ENCODE measurements around the gene UNC5B.

Gene UNC5B

GRCh38 chr10:71325267-71325666 lies 112.9 kb downstream of the UNC5B start:
- no peak for DNase-seq

GRCh38 chr10:71326464-71326881 lies 114.1 kb downstream of the UNC5B start:
- peak; percentile 88 for DNase-seq

GRCh38 chr10:71330789-71331404 lies 118.5 kb downstream of the UNC5B start:
- no peak for DNase-seq

- DNase-seq: no peak
These were observed 119.4 kb downstream of the UNC5B start for GRCh38 chr10:71331736-71332135.

GRCh38 chr10:71332466-71332865 lies 120.1 kb downstream of the UNC5B start:
- no peak for DNase-seq

GRCh38 chr10:71333129-71333887 lies 120.9 kb downstream of the UNC5B start:
- DNase-seq: no peak

- no peak for DNase-seq
These were observed 121.9 kb downstream of the UNC5B start for GRCh38 chr10:71334221-71334791.

GRCh38 chr10:71335173-71335708 lies 122.9 kb downstream of the UNC5B start:
- DNase-seq: no peak

GRCh38 chr10:71336632-71337031 lies 124.3 kb downstream of the UNC5B start:
- no peak for DNase-seq

- no peak for DNase-seq
These were observed 124.9 kb downstream of the UNC5B start for GRCh38 chr10:71337219-71337701.

- DNase-seq: no peak
These were observed 126.5 kb downstream of the UNC5B start for GRCh38 chr10:71338728-71339495.

- no peak for DNase-seq
These were observed 127.6 kb downstream of the UNC5B start for GRCh38 chr10:71339796-71340589.

GRCh38 chr10:71342573-71343391 lies 130.4 kb downstream of the UNC5B start:
- no peak for DNase-seq

- DNase-seq: no peak
These were observed 131.0 kb downstream of the UNC5B start for GRCh38 chr10:71343392-71343773.

- no peak for DNase-seq
These were observed 132.0 kb downstream of the UNC5B start for GRCh38 chr10:71344154-71344925.

- DNase-seq: no peak
These were observed 132.7 kb downstream of the UNC5B start for GRCh38 chr10:71344993-71345480.

GRCh38 chr10:71345694-71346093 lies 133.3 kb downstream of the UNC5B start:
- DNase-seq: no peak

GRCh38 chr10:71346731-71347130 lies 134.4 kb downstream of the UNC5B start:
- DNase-seq: no peak

- peak; percentile 18 for DNase-seq
These were observed 135.4 kb downstream of the UNC5B start for GRCh38 chr10:71347587-71348395.
